DMS153 treated with DMSO at 0.1 percent for 48 hours (cell line): Measurements from ENCODE around the gene TFCP2L1.

Experiments
- DNase-seq: peaks from one replicate; lab custom pipeline; 2025; ENCODE audit not compliant: unreplicated experiment; lab: John Stamatoyannopoulos, UW

Gene TFCP2L1

GRCh38 chr2:121200011-121200347 is 85.0 kb downstream of the TFCP2L1 start:
- no peak for DNase-seq

- DNase-seq = no peak
These were observed 85.6 kb downstream of the TFCP2L1 start for GRCh38 chr2:121199281-121200010.

GRCh38 chr2:121197369-121198091 is 87.5 kb downstream of the TFCP2L1 start:
- no peak for DNase-seq

GRCh38 chr2:121196849-121197155 is 88.2 kb downstream of the TFCP2L1 start:
- no peak for DNase-seq

GRCh38 chr2:121196132-121196848 is 88.7 kb downstream of the TFCP2L1 start:
- no peak for DNase-seq

GRCh38 chr2:121195036-121195435 is 90.0 kb downstream of the TFCP2L1 start:
- DNase-seq = no peak

GRCh38 chr2:121194626-121195025 is 90.4 kb downstream of the TFCP2L1 start:
- no peak for DNase-seq

- DNase-seq = no peak
These were observed 91.8 kb downstream of the TFCP2L1 start for GRCh38 chr2:121193185-121193584.

- DNase-seq = no peak
These were observed 92.4 kb downstream of the TFCP2L1 start for GRCh38 chr2:121192576-121192975.

- DNase-seq = no peak
These were observed 93.5 kb downstream of the TFCP2L1 start for GRCh38 chr2:121191191-121192170.

GRCh38 chr2:121189661-121190381 is 95.2 kb downstream of the TFCP2L1 start:
- DNase-seq = no peak

GRCh38 chr2:121189011-121189410 is 96.0 kb downstream of the TFCP2L1 start:
- no peak for DNase-seq

- DNase-seq = no peak
These were observed 97.0 kb downstream of the TFCP2L1 start for GRCh38 chr2:121187982-121188411.

GRCh38 chr2:121187351-121187981 is 97.5 kb downstream of the TFCP2L1 start:
- no peak for DNase-seq

GRCh38 chr2:121186261-121186660 is 98.7 kb downstream of the TFCP2L1 start:
- DNase-seq = no peak

- DNase-seq = peak; percentile 47
These were observed 99.4 kb downstream of the TFCP2L1 start for GRCh38 chr2:121185571-121186074.

GRCh38 chr2:121185111-121185510 is 99.9 kb downstream of the TFCP2L1 start:
- DNase-seq = no peak

- no peak for DNase-seq
These were observed 100.6 kb downstream of the TFCP2L1 start for GRCh38 chr2:121184248-121184862.

GRCh38 chr2:121182520-121182919 is 102.5 kb downstream of the TFCP2L1 start:
- no peak for DNase-seq
